Measurements from ENCODE around the gene RC3H2. TPM values are rescaled to one million over a fixed set of nuclear protein-coding genes. Genes with fewer than 3 reads are reported as not detected.

Gene RC3H2, protein sequence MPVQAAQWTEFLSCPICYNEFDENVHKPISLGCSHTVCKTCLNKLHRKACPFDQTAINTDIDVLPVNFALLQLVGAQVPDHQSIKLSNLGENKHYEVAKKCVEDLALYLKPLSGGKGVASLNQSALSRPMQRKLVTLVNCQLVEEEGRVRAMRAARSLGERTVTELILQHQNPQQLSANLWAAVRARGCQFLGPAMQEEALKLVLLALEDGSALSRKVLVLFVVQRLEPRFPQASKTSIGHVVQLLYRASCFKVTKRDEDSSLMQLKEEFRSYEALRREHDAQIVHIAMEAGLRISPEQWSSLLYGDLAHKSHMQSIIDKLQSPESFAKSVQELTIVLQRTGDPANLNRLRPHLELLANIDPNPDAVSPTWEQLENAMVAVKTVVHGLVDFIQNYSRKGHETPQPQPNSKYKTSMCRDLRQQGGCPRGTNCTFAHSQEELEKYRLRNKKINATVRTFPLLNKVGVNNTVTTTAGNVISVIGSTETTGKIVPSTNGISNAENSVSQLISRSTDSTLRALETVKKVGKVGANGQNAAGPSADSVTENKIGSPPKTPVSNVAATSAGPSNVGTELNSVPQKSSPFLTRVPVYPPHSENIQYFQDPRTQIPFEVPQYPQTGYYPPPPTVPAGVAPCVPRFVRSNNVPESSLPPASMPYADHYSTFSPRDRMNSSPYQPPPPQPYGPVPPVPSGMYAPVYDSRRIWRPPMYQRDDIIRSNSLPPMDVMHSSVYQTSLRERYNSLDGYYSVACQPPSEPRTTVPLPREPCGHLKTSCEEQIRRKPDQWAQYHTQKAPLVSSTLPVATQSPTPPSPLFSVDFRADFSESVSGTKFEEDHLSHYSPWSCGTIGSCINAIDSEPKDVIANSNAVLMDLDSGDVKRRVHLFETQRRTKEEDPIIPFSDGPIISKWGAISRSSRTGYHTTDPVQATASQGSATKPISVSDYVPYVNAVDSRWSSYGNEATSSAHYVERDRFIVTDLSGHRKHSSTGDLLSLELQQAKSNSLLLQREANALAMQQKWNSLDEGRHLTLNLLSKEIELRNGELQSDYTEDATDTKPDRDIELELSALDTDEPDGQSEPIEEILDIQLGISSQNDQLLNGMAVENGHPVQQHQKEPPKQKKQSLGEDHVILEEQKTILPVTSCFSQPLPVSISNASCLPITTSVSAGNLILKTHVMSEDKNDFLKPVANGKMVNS
- 74.1 and 74.4 TPM in 2 replicates for total RNA-seq
- long read RNA-seq, transcript RC3H2-205 (18 exons, 3,623 nt), result major isoform, 17 of 69 reads
- long read RNA-seq, partial matches to known transcripts, result 20 of 69 reads
- long read RNA-seq, other reads (novel, unspliced or antisense), result 30 of 69 reads

GRCh38 chr9:122904823-122905710 lies at the start of gene RC3H2:
TSS of gene RC3H2 (minus strand) at chr9:122905359. CDS start at chr9:122897509, 7,850 bp downstream.
- TF ChIP-seq CTCF (IDR thresholded peaks at IDR 0.05), result no peak
- H3K27ac Mint-ChIP-seq (ENCODE audit: unreplicated experiment), result peak within 1 kb of the TSS; percentile 96

DNA sequence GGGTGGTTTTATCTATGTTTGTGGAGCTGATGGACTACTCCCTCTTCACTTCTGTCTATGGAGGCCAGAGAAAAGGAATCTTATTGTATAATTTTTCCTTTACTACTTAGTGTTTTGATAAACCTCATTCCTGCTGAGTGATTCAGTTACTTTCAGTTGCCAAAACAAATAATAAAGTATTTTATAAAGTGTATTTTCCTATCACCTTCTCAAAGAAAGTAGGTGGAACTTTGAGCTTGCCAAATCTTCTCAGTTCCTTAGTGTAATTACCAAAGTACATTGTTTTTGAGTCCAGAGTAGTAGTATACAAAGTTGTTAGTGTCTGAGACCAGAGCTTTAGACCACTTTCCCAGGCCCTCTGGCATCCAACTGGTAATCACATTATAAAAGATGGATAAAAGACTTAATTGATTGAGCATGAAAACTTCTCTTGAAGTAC lies 49.1 kb upstream of the RC3H2 start:
- Mint-ChIP-seq H3K4me1 (ENCODE audit: unreplicated experiment) (peaks cover 61% of the 10 kb centered on the region), H3K4me3 (ENCODE audit: unreplicated experiment) (no peak overlapping the region), H3K27ac (ENCODE audit: unreplicated experiment) (peak overlapping the region; percentile 77), H3K9me3 (ENCODE audit: unreplicated experiment) (no peaks in the 10 kb centered on the region), H3K27me3 (ENCODE audit: unreplicated experiment) (no peaks in the 10 kb centered on the region), H3K36me3 (ENCODE audit: unreplicated experiment) (peaks cover 6% of the 10 kb centered on the region)
- no peak for DNase-seq (ENCODE audit: extremely low spot score, unreplicated experiment)
- no peak for TF ChIP-seq CTCF (IDR thresholded peaks at IDR 0.05)

More at GRCh38 chr9:122904823-122905710, at the start of gene RC3H2:
- H3K4me3 Mint-ChIP-seq (ENCODE audit: unreplicated experiment), result peak within 1 kb of the TSS; percentile 91
- peak; percentile 100 for DNase-seq (ENCODE audit: extremely low spot score, unreplicated experiment)
- peaks cover 36% of the 10 kb centered on the region for H3K4me1 Mint-ChIP-seq (ENCODE audit: unreplicated experiment)
- no peaks in the 10 kb centered on the region for H3K9me3 Mint-ChIP-seq (ENCODE audit: unreplicated experiment)
- peaks cover 3% of the 10 kb centered on the region for H3K36me3 Mint-ChIP-seq (ENCODE audit: unreplicated experiment)
- H3K27me3 Mint-ChIP-seq (ENCODE audit: unreplicated experiment), result no peaks in the 10 kb centered on the region

DNA sequence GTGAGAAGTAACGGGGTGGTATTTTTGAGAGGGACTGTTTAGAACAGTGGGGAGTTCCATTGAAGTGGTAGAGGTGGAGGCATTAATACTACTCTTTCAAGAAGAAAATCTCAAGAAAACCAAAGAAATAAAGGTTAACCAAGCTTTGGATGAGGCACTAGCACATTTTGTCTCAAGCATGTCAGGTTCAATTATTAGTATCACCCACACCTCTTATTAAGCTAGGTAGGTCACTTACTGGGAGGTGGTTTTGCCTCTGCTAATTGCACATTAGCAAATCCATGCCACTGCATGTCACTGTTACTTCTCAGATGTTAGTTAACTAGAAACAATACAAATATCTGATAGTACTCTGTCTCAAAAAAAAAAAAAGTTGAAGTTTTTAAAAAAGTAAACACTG lies 45.9 kb upstream of the RC3H2 start:
- no peaks in the 10 kb centered on the region for H3K27me3 Mint-ChIP-seq (ENCODE audit: unreplicated experiment)
- no peak for TF ChIP-seq CTCF (IDR thresholded peaks at IDR 0.05)
- no peaks in the 10 kb centered on the region for H3K9me3 Mint-ChIP-seq (ENCODE audit: unreplicated experiment)
- H3K4me1 Mint-ChIP-seq (ENCODE audit: unreplicated experiment), result peaks cover 66% of the 10 kb centered on the region
- H3K27ac Mint-ChIP-seq (ENCODE audit: unreplicated experiment), result no peak overlapping the region
- H3K36me3 Mint-ChIP-seq (ENCODE audit: unreplicated experiment), result no peaks in the 10 kb centered on the region
- no peak for DNase-seq (ENCODE audit: extremely low spot score, unreplicated experiment)
- no peak overlapping the region for H3K4me3 Mint-ChIP-seq (ENCODE audit: unreplicated experiment)

- no peak for DNase-seq (ENCODE audit: extremely low spot score, unreplicated experiment)
- no peaks in the 10 kb centered on the region for H3K27me3 Mint-ChIP-seq (ENCODE audit: unreplicated experiment)
- peaks cover 66% of the 10 kb centered on the region for H3K4me1 Mint-ChIP-seq (ENCODE audit: unreplicated experiment)
- TF ChIP-seq CTCF (IDR thresholded peaks at IDR 0.05), result no peak
- no peaks in the 10 kb centered on the region for H3K9me3 Mint-ChIP-seq (ENCODE audit: unreplicated experiment)
- H3K36me3 Mint-ChIP-seq (ENCODE audit: unreplicated experiment), result no peaks in the 10 kb centered on the region
- H3K4me3 Mint-ChIP-seq (ENCODE audit: unreplicated experiment), result no peak overlapping the region
- H3K27ac Mint-ChIP-seq (ENCODE audit: unreplicated experiment), result no peak overlapping the region
These were observed 45.1 kb upstream of the RC3H2 start for GRCh38 chr9:122950263-122950662.
